NCI-H2029 treated with DMSO at 0.1 percent for 48 hours (cell line): Measurements from ENCODE around the gene OSBP2.

Experiments
- DNase-seq: peaks from one replicate; lab custom pipeline; 2025; lab: John Stamatoyannopoulos, UW

OSBP2 gene

DNA sequence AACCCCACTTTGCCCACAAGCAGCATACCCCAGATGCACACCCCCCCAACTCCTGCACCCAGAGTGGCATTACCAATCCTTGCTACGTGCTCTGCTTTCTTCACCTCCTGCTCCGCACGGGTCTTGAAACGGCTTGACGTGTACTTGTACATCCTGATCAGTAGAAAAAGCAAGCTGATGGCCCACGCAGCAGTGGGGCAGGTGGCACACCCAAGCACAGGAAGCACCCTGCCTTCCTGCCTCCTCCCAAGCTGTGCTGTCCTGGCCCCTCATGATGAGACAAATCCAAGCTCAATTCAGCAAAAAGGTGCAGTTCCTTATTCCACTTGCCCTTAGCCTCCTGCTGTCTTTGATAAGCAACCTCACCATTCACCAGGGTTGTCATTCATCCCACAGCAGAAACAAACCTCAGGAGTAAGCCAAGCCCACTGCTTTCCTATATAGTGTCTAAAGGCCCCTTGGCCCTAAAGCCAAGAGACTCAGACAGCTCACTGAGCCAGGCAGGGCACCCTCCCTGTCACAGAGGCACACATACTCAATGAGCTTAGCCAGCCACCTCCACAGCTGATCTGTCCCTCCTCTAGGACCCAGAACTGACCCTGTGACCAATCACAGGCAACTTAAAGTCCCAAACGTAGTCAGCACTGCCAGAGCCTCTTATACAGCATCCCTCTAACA is 246.2 kb downstream of the OSBP2 start:
- no peak for DNase-seq

DNA sequence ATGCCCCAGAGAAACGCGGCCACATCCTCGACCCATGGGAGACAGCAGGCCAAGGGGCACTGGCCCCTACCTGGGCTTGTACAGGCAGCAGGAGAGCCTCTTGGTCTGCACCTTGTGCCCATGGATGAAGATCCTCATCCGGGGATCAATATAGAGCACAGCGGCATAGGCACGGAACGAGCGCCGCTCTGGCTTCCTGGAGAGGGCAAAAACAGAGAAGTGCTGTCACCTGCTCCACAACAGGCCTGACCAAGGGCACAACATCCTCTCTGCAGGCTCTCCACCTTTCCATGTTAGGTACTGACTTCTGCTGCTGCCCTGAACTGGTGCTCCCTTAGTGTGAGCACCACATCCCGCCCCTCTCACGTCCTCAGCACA is 246.7 kb downstream of the OSBP2 start:
- no peak for DNase-seq

DNA sequence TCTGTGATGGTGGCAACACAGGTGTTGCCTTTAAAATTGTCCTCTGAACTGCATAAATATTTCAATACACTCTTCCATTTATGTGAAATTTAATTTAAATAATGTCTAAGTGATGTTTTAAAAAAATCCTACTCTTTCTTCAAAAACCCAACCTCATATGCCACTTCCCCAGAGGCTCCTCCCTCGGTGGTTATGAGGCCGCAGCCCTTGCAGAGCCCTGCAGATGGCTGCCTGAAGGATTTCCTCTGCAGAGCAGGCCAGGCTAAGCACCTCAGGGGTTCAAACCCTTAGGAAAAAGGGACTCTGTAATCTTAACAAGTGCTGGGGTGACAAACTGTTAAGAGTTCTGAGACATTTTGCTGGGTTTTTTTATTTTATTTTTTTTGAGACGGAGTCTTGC is 248.7 kb downstream of the OSBP2 start:
- DNase-seq, result no peak

DNA sequence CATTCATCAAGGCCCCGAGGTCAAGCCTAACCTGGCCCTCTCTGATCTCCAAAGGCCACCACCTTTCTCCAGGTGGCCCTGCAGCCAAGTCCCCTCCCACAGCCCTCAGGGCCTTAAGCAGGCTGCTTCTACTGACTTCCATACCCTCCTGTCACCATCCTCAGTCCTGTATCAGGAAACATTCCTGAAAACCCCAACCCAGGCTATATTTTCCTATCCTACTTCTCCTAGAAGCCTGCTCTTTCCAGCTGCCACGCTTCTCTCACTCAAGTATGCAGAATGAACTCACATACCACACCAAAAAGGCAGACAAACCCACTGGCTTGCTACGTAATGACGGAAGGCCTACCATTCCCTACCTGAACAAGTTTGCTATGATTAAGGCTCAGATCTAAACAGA is 250.3 kb downstream of the OSBP2 start:
- DNase-seq, result no peak

DNA sequence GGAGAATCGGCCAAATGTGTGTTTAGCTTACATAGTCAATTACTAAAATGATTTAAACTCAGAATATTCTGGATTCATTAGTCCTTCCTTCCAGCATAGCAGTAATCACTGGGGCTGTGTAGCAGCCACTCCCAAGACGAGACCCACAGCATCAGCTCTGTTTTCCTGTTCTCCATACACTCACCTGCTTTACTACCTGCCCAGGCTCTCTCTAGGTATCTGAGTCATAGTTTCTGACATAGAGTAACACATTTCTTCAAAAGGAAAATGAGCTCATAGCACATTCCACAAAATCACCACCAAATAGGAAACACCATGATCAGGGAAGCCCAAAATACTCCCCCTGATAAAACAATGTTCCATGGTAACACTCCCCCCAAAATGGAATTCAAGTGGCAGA is 251.0 kb downstream of the OSBP2 start:
- DNase-seq, result no peak

DNA sequence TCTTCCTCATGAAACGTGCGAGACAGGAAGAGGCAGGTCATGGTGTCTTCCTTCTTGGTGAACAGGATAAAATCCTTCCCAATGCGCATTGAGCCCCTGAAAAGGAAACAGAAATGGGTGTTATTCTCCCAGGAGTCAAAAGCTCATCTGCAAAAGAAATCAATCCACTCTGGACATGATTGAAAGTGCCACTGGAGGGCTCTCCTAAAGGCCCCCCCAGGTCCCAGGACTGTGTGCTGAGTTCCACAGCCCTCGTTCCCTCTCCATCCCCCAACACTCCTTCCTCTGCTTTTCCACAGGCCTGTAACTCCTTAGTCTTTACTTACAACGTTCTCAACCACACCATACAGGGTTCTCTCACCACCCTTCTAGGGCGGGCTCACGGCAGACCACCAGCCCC is 251.7 kb downstream of the OSBP2 start:
- DNase-seq, result no peak

DNA sequence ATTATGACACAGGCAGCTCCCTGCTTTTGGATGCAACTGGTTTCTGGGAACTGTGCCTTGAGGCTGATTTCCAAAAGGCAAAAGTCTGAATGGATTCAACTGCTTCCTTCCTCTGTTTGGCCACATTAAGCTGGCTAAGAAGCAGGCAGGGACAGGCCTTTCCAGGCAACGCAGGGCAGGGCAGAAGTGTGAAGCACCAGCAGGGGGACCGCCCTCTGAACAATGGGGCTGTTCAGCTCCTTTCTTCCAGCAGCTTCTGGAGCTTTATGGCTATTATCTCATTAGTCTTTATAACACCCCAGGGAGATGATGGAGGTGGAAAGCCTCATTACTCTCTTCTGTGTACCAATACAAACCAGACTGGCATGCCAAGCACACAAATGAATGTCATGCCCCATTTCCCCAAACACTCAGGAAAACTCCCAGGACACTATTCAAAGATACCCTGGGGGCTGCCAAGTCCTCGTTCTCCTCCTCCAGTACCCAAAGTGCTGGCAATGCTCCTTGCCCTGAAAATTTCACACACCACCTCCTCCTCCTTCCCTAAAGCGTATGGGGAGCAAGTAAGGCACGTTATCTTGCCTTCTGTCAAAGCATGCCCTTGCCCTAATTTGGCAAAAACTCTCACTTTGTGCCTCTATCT is 252.6 kb downstream of the OSBP2 start:
- no peak for DNase-seq

DNA sequence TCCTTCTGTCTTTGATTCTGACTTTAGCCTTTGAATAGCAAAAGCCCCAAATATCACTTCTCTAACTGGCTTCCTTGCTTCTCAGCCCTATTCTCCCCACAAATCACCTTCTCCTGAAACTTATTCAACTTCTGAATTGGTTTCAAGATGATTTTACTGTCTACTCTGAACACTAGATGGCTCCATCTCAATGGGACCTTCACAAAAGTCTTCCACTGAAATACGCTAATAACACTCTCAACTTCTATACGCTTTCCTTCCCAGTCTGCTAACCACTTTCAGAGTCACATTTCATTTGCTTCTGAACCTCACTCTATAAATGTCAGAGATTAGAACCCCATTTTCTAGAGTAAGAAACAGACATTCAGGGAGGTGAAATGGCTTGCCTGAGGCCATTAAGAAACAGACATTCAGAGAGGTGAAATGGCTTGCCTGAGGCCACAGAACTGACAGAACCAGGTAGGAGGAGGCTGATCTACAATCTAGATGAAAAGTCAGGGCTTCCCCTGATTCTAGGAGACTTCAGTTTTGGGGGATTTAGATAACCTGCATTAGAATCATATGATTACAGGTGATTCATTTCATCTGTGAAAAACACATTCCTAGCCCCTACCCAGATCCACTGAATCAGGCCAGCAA is 253.3 kb downstream of the OSBP2 start:
- no peak for DNase-seq

DNA sequence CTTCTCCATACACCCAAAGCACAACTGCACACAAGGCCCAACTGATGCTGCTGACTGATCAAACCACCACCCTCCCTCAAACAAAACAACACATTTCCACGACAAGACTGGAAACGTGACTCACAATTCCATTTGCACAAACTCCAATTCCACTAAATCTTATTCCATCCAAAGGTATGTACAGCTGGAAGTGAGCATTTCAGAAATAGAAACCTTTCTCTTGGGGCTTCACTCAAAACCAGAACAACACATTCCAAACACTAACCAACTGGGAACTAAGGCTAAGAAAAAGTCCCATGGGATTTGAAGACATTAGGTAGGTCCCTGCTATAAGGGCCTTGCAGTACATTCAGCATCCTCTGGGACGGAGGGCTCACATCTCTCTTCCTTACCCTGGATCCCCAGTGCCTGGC is 254.3 kb downstream of the OSBP2 start:
- DNase-seq, result no peak

DNA sequence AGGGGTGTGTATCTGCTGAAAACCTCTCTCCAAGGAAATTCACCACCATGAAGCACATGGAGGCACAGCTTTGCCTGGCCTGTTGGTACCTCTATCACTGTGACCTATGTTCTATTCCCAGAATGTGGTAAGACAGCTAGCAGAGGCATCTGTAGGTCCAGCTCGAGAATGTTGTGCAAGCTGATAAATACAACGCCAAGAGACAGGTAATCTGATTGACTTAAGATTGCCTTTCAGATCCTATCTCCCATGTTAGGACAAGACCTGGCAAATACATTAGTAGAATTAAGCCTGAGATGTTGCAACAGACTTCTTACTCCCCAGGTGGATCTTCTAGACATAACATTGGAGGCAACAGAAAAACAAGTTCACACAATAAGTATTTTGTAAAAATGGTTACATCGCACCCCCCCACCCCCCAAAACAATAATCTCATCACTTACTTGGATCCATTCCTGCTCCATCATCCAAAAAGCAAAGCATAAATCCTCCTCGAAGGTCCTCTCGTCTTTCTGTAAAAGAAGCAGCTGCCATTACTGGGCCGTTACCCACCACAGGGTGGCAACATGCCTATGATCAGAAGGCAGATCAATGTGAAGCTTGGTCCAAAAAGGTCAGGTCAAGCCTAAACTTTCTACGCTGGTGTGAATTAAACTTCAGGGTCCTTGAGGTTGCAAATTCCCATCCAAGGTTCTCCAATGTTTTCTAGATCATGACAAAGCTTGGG is 255.4 kb downstream of the OSBP2 start:
- no peak for DNase-seq

DNA sequence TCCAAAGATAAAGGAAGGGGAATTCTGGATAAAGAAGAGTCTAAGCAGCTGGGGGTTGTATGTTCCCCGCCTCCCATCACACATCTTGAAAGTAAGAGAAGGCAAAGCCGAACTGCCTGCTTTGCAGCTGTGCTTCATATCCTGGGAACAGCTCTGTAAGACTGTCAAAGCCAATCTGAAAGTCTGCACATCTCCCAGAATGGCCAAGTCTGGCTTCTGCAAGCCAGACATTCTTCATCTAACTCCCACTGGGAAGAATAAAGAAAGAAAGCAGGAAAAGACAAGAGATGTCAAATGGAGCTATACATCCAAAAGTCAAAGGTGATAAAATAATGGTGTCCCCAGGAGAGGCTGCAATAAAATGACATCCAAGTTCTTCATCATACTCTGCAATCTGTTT is 258.5 kb downstream of the OSBP2 start:
- DNase-seq, result no peak

DNA sequence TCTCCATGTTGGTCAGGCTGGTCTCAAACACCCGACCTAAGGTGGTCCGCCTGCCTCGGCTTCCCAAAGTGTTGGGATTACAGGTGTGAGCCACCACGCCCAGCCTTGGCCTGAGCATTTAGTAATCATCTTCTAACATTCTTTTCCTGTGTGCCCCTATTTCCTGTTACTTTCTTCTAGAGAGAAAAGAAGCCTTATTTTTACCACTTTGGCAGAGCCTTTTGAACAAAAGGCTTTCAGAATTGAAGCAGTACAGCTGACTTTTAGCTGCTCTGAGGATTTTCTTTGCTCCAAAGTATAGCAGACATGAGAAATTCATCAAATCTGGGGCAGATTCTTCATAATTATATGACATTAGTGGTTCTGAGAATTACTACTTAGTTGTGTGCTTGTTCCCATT is 260.5 kb downstream of the OSBP2 start:
- no peak for DNase-seq
